Left lung (tissue), 10 donors: Measurements from ENCODE around the gene SP100. TPM values are rescaled to one million over a fixed set of nuclear protein-coding genes. Genes with fewer than 3 reads are reported as not detected.
"Not testable (repeated sequence)": the region's sequence is repeated elsewhere in the genome, so short reads cannot be mapped to it uniquely, and the experiment has no call there.

ENCODE experiments used
- ATAC-seq: fragments of 200-7000 bp; cut with Tn5 transposase; one replicate; pipeline ENCODE4 v1.9.1; 2020; ENCODE audit warnings: moderate library complexity
- DNase-seq, 4 donors: peaks; one replicate each; pipeline ENCODE4 v3.0.0-alpha.2; 2013 to 2020
- H3K27ac ChIP-seq, 2 donors: fragments of 200-600 bp; sonication (generic) in 1 of 2; one replicate each; pipeline versions ENCODE4 v1.5.0 to v1.8.0; 2020 to 2021
- H3K27me3 ChIP-seq, 2 donors: fragments of 200-600 bp; sonication (generic) in 1 of 2; one replicate each; pipeline versions ENCODE4 v1.5.0 to v1.8.0; 2020 to 2021
- H3K36me3 ChIP-seq, 2 donors: fragments of 200-600 bp; sonication (generic) in 1 of 2; one replicate each; pipeline versions ENCODE4 v1.5.0 to v1.8.0; 2020 to 2021
- H3K4me1 ChIP-seq, 2 donors: fragments of 200-600 bp; one replicate each; pipeline ENCODE4 v1.8.0; 2021
- H3K4me3 ChIP-seq, 2 donors: fragments of 200-600 bp; sonication (generic) in 1 of 2; one replicate each; pipeline versions ENCODE4 v1.5.0 to v1.8.0; 2020 to 2021; ENCODE audit warnings: mild to moderate bottlenecking in 1 of 2
- H3K9me3 ChIP-seq, 2 donors: fragments of 200-600 bp; sonication (generic) in 1 of 2; one replicate each; pipeline versions ENCODE4 v1.5.0 to v1.8.0; 2020 to 2021
- CTCF ChIP-seq, 2 donors: fragments of 200-600 bp; sonication (generic) in 1 of 2; IDR thresholded peaks; one replicate each; pipeline versions ENCODE4 v1.5.0 to v1.8.0; 2021; ENCODE audit warnings: antibody characterized with exemption in 2 of 2
- intact Hi-C, 2 donors: fragments of 100-400 bp; cut with DNase I; formaldehyde crosslinking; loops; one replicate each; pipeline versions ENCODE4 v1.11.2 to v1.14.2; 2022
- polyA plus RNA-seq, 6 donors: library from polyadenylated mRNA; unstranded; fragments of 120-200 nt; gene quantifications; one replicate each; pipeline ENCODE4 v1.2.1, GENCODE V29; 2013; ENCODE audit not compliant: insufficient read length in 6 of 6
- total RNA-seq, 2 donors: library from RNA; stranded (reverse); fragmentation: NEBNext Ultra II Directional; extraction: Animal tissue kit (Norgen Biotek cat#: 25700); gene quantifications; one replicate each; pipeline ENCODE4 v1.2.1, GENCODE V29; 2021
- donor health status: DM: no; HTN: yes; CAD: no.
- donor health status: DM: no; HTN: no; CAD: no.

Gene SP100
- total and polyA plus RNA-seq, 8 donors = 55.1 to 134 (median 68.3) TPM

- intact Hi-C loops = no loop called here
- Histone ChIP-seq H3K27ac (peak overlapping the region in 1 of 2 donors; percentile 69), H3K4me3 (no peak overlapping the region), H3K4me1 (peaks cover 0 to 25% of the 10 kb centered on the region in 2 donors), H3K36me3 (peaks cover 0 to 88% of the 10 kb centered on the region in 2 donors), H3K9me3 (no peaks in the 10 kb centered on the region), H3K27me3 (no peaks in the 10 kb centered on the region)
- DNase-seq (no peak), ATAC-seq (no peak)
- TF ChIP-seq CTCF (IDR thresholded peaks at IDR 0.05) = no peak
These were observed 57.4 kb downstream of the SP100 start for GRCh38 chr2:230473378-230473777.

- H3K27ac ChIP-seq = no peak overlapping the region
- no peak for DNase-seq
- H3K36me3 ChIP-seq = peaks cover 0 to 88% of the 10 kb centered on the region in 2 donors
- H3K27me3 ChIP-seq = no peaks in the 10 kb centered on the region
- no peaks in the 10 kb centered on the region for H3K9me3 ChIP-seq
- no peak for ATAC-seq
- intact Hi-C loops = no loop called here
- H3K4me3 ChIP-seq = no peak overlapping the region
- no peak for TF ChIP-seq CTCF (IDR thresholded peaks at IDR 0.05)
- H3K4me1 ChIP-seq = peaks cover 0 to 25% of the 10 kb centered on the region in 2 donors
These were observed 59.1 kb downstream of the SP100 start for GRCh38 chr2:230475143-230475542.

GRCh38 chr2:230485801-230486341 is 69.9 kb downstream of the SP100 start:
- Histone ChIP-seq H3K36me3 (peaks cover 0 to 95% of the 10 kb centered on the region in 2 donors), H3K9me3 (peaks cover 0 to 6% of the 10 kb centered on the region in 2 donors), H3K27ac (peak overlapping the region in 1 of 2 donors; percentile 28), H3K4me3 (no peak overlapping the region), H3K4me1 (no peaks in the 10 kb centered on the region), H3K27me3 (no peaks in the 10 kb centered on the region)
- TF ChIP-seq CTCF (IDR thresholded peaks at IDR 0.05) = no peak
- DNase-seq (no peak), ATAC-seq (no peak)
- intact Hi-C loops = no loop called here

- H3K9me3 ChIP-seq, H3K4me1 ChIP-seq, H3K4me3 ChIP-seq, H3K27me3 ChIP-seq, H3K27ac ChIP-seq, intact Hi-C loops, ATAC-seq: not testable (repeated sequence)
- H3K36me3 ChIP-seq = peaks cover 0 to 94% of the 10 kb centered on the region in 2 donors
- peak in 1 of 4 donors; percentile 54 for DNase-seq
These were observed 75.2 kb downstream of the SP100 start for GRCh38 chr2:230491219-230491618.

- Histone ChIP-seq H3K36me3 (peaks cover 0 to 95% of the 10 kb centered on the region in 2 donors), H3K4me3 (no peak overlapping the region), H3K27me3 (no peaks in the 10 kb centered on the region), H3K9me3 (peaks cover 0 to 3% of the 10 kb centered on the region in 2 donors), H3K27ac (no peak overlapping the region), H3K4me1 (peaks cover 0 to 14% of the 10 kb centered on the region in 2 donors)
- no peak for DNase-seq
- ATAC-seq = no peak
- TF ChIP-seq CTCF (IDR thresholded peaks at IDR 0.05) = no peak
- intact Hi-C loops = no loop called here
These were observed 76.1 kb downstream of the SP100 start for GRCh38 chr2:230492107-230492506.

GRCh38 chr2:230494980-230495379 is 79.0 kb downstream of the SP100 start:
- Histone ChIP-seq H3K27ac (peak overlapping the region in 1 of 2 donors; percentile 23), H3K27me3 (no peaks in the 10 kb centered on the region), H3K4me1 (peaks cover 0 to 14% of the 10 kb centered on the region in 2 donors), H3K36me3 (peaks cover 0 to 90% of the 10 kb centered on the region in 2 donors), H3K9me3 (no peaks in the 10 kb centered on the region), H3K4me3 (no peak overlapping the region)
- intact Hi-C loops = no loop called here
- DNase-seq (no peak), ATAC-seq (no peak)
- TF ChIP-seq CTCF (IDR thresholded peaks at IDR 0.05) = no peak
